K562 (cell line): ENCODE results near the gene XRCC3. TPM values are rescaled to one million over a fixed set of nuclear protein-coding genes. Genes with fewer than 3 reads are reported as not detected.
A peak's percentile ranks its signal among the peaks of the same experiment; 100 is the strongest.

Experiments used
- C11orf30 ChIP-seq: fragments of 450-650 bp; IDR thresholded peaks from 2 replicates; pipeline ENCODE4 v1.6.1; 2016; ENCODE audit warnings: low read depth, mild to moderate bottlenecking
- CBX1 ChIP-seq: sonication (generic); IDR thresholded peaks from 2 replicates; pipeline ENCODE4 v1.6.1; 2016; ENCODE audit warnings: antibody characterized with exemption, low read depth, mild to moderate bottlenecking
- FOXA3 ChIP-seq, 2 experiments: fragments of 450-650 bp in 1 of 2; sonication (generic) in 1 of 2; formaldehyde crosslinking; IDR thresholded peaks in 1 of 2; conservative IDR thresholded peaks in 1 of 2; 2 replicates each; pipeline versions ENCODE4 v1.4.0 to v1.8.0; 2020 to 2022; ENCODE audit warnings: mild to moderate bottlenecking in 2 of 2, missing genetic modification reagents in 1 of 2
- HDAC2 ChIP-seq: fragments of 450-650 bp; IDR thresholded peaks from 2 replicates; pipeline ENCODE4 v1.6.1; 2016; ENCODE audit warnings: mild to moderate bottlenecking
- HNRNPLL ChIP-seq: fragments of 200-400 bp; formaldehyde crosslinking; IDR thresholded peaks from 2 replicates; pipeline ENCODE4 v1.6.1; 2017; ENCODE audit warnings: low read length, low read depth, mild to moderate bottlenecking; ENCODE audit not compliant: poor library complexity, severe bottlenecking
- NEUROD1 ChIP-seq: fragments of 150-350 bp; IDR thresholded peaks from 2 replicates; pipeline ENCODE4 v1.6.1; 2014; ENCODE audit warnings: borderline replicate concordance, low read length, low read depth; ENCODE audit not compliant: partially characterized antibody
- NFYB ChIP-seq: IDR thresholded peaks from 2 replicates; pipeline ENCODE4 v1.6.1; 2011; ENCODE audit warnings: mild to moderate bottlenecking, moderate library complexity; ENCODE audit not compliant: insufficient read length; ENCODE audit errors: extremely low read depth
- NRF1 ChIP-seq, 2 experiments: fragments of 450-650 bp; IDR thresholded peaks in 1 of 2; conservative IDR thresholded peaks in 1 of 2; 2 replicates each; pipeline ENCODE4 v1.6.1; 2014; ENCODE audit warnings: mild to moderate bottlenecking in 2 of 2
- PCBP2 ChIP-seq: fragments of 200-400 bp; formaldehyde crosslinking; IDR thresholded peaks from 2 replicates; pipeline ENCODE4 v1.6.1; 2018; ENCODE audit warnings: low read length, low read depth, mild to moderate bottlenecking, moderate library complexity; ENCODE audit not compliant: poor library complexity, severe bottlenecking
- PHF8 ChIP-seq: fragments of 200-600 bp; sonication (generic); IDR thresholded peaks from 2 replicates; pipeline ENCODE4 v1.6.1; 2012; ENCODE audit warnings: mixed run types, mild to moderate bottlenecking, inconsistent platforms, low read length, moderate library complexity, borderline replicate concordance
- POLR2H ChIP-seq: IDR thresholded peaks from 2 replicates; pipeline ENCODE4 v1.6.1; 2016; ENCODE audit warnings: missing genetic modification characterization, low read depth, mild to moderate bottlenecking, control low read depth, missing compliant biosample characterization, moderate library complexity
- TEAD1 ChIP-seq, 2 experiments: fragments of 450-650 bp in 1 of 2; sonication (generic) in 1 of 2; formaldehyde crosslinking; IDR thresholded peaks; 2 replicates each; pipeline versions ENCODE4 v1.4.0 to v1.8.0; 2020 to 2022; ENCODE audit warnings: mild to moderate bottlenecking in 2 of 2, missing genetic modification reagents in 1 of 2
- ZFX ChIP-seq: sonication (generic); formaldehyde crosslinking; IDR thresholded peaks from 2 replicates; pipeline ENCODE4 v1.8.0; 2022; ENCODE audit warnings: mild to moderate bottlenecking, missing genetic modification reagents, moderate library complexity
- ZNF134 ChIP-seq: fragments of 250-450 bp; sonication (Bioruptor Pico); conservative IDR thresholded peaks from 2 replicates; pipeline ENCODE4 v1.4.0; 2020
- ZNF354B ChIP-seq: fragments of 250-450 bp; sonication (Bioruptor Pico); IDR thresholded peaks from 2 replicates; pipeline ENCODE4 v1.4.0; 2020
- ZNF695 ChIP-seq: fragments of 450-650 bp; formaldehyde crosslinking; IDR thresholded peaks from 2 replicates; pipeline ENCODE4 v1.4.0; 2020; ENCODE audit warnings: mild to moderate bottlenecking, moderate library complexity
- ZNF707 ChIP-seq: fragments of 250-450 bp; sonication (Bioruptor Pico); conservative IDR thresholded peaks from 2 replicates; pipeline ENCODE4 v1.8.0; 2022; ENCODE audit warnings: inconsistent platforms, mild to moderate bottlenecking, moderate library complexity
- ZNF76 ChIP-seq: fragments of 250-450 bp; sonication (Bioruptor Pico); IDR thresholded peaks from 2 replicates; pipeline ENCODE4 v1.4.0; 2020; ENCODE audit warnings: mild to moderate bottlenecking, moderate library complexity, borderline replicate concordance
- polyA plus RNA-seq, 8 experiments: library from polyadenylated mRNA; depleted of rRNA in 4 of 8; stranded (reverse) in 5 of 8; unstranded in 3 of 8; fragments of >200 nt; fragmentation: Nextera tagmentation in 2 of 8; fragmentation: Illumina TruSeq in 1 of 8; extraction: Ambion mirVana in 2 of 8; extraction: Trizol in 1 of 8; gene quantifications; 2 replicates each; pipeline versions ENCODE4 v1.2.1 to v1.2.3, GENCODE V29; 2011 to 2014; ENCODE audit warnings: inconsistent platforms in 1 of 8, missing spikeins in 1 of 8
- total RNA-seq, 7 experiments: library from RNA; depleted of rRNA in 6 of 7; stranded (reverse); fragments of >200 nt in 6 of 7; fragmentation: Illumina TruSeq in 2 of 7; extraction: Trizol in 2 of 7; gene quantifications; 2 replicates each; pipeline versions ENCODE4 v1.2.1 to v1.2.3, GENCODE V29; 2011 to 2021; ENCODE audit warnings: low replicate concordance in 1 of 7
- TF ChIP-seq, protein P1 (sequence below): fragments of 250-450 bp; sonication (Bioruptor Pico); IDR thresholded peaks from 2 replicates; pipeline ENCODE4 v1.8.0; 2021; ENCODE audit warnings: moderate library complexity, mild to moderate bottlenecking, inconsistent platforms
- TF ChIP-seq, protein P2 (sequence below): IDR thresholded peaks from 2 replicates; pipeline ENCODE4 v1.6.1; 2011; ENCODE audit warnings: borderline replicate concordance, low read depth, mild to moderate bottlenecking, moderate library complexity, low read length; ENCODE audit not compliant: insufficient read depth, poor library complexity, severe bottlenecking
- TF ChIP-seq, protein P3 (sequence below): fragments of 450-650 bp; formaldehyde crosslinking; IDR thresholded peaks from 2 replicates; pipeline ENCODE4 v1.4.0; 2020; ENCODE audit warnings: mild to moderate bottlenecking, moderate library complexity

XRCC3 gene
- total and polyA plus RNA-seq, 9 of the 15 experiments (the other 6 are each of a cell fraction or from before 2014, with no cell fraction given), result 0.34 to 59.3 (median 30.3) TPM

DNA sequence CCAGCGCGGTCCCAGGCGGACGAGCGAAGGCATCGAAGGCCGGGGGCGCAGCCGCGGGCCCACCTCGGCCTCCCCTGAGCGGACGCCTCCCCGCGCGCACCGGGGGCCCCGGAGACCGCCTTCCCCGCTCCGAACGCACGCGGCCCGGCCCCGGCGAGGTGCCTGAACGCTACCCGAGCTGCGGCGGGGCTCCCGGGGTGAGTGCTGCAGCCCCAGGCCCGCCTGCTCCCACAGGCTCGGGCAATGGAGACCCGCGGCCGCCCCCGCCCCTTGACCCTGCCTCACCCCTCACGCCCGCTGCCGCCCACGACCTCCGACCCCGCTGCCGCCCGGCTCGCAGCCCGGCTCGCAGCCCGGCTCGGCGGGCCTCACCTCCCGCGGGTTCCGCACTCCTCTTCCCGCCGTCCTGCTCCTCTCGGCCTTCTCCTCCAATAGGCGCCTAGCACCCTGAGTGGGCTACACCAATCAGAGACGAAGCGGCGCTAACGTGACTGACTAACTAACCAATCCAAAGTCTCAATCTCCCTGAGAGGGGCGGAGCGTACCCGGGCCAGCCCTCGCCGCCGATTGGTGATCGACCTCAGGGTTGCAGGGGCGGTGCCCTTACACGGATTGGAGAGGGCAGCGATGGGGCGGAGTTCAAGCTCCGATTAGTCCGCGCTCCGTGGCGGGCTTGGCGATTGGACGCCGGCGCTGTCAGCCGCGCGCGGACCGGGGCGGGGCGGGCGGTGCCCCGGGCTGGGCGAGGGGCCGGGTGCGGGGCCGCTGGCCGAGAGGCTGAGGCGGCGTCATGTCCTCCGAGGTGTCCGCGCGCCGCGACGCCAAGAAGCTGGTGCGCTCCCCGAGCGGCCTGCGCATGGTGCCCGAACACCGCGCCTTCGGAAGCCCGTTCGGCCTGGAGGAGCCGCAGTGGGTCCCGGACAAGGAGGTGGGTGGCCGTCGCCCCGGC is at the start of gene XRCC3, which contains the start of gene ZFYVE21 (continued):
- peak; percentile 43; the same call in 1 of the 2 replicates for TF ChIP-seq C11orf30
- no peak for TF ChIP-seq ZNF134 (CRISPR knock-in tag)
- no peak for TF ChIP-seq ZNF707 (CRISPR knock-in tag)
- no peak for TF ChIP-seq FOXA3 (CRISPR knock-in tag; conservative IDR thresholded peaks at IDR 0.05 in 1 of 2, IDR thresholded peaks at IDR 0.05 in 1 of 2)
- peak; percentile 71 for TF ChIP-seq ZFX (CRISPR knock-in tag)
- TF ChIP-seq PCBP2, result no peak
- no peak for TF ChIP-seq ZNF76
- TF ChIP-seq, protein P1, sequence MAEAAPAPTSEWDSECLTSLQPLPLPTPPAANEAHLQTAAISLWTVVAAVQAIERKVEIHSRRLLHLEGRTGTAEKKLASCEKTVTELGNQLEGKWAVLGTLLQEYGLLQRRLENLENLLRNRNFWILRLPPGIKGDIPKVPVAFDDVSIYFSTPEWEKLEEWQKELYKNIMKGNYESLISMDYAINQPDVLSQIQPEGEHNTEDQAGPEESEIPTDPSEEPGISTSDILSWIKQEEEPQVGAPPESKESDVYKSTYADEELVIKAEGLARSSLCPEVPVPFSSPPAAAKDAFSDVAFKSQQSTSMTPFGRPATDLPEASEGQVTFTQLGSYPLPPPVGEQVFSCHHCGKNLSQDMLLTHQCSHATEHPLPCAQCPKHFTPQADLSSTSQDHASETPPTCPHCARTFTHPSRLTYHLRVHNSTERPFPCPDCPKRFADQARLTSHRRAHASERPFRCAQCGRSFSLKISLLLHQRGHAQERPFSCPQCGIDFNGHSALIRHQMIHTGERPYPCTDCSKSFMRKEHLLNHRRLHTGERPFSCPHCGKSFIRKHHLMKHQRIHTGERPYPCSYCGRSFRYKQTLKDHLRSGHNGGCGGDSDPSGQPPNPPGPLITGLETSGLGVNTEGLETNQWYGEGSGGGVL (CRISPR knock-in tag), result no peak
- TF ChIP-seq NRF1 (conservative IDR thresholded peaks at IDR 0.05 in 1 of 2, IDR thresholded peaks at IDR 0.05 in 1 of 2), result peak in 1 of 2 experiments; percentile 64; a peak in 2 of 4 replicates
- TF ChIP-seq POLR2H, result peak; percentile 69; the same call in 1 of the 2 replicates
- 0 out of 4 replicates have a peak, but pooled peaks of 1 of the 2 experiments have one; percentile 41 for TF ChIP-seq TEAD1 (CRISPR knock-in tag; IDR thresholded peaks at IDR 0.05)
- TF ChIP-seq NEUROD1, result peak; percentile 97
- TF ChIP-seq PHF8, result peak; percentile 75; the same call in 1 of the 2 replicates
- TF ChIP-seq NFYB, result peak; percentile 91
- TF ChIP-seq ZNF354B, result no peak
- TF ChIP-seq, protein P2, sequence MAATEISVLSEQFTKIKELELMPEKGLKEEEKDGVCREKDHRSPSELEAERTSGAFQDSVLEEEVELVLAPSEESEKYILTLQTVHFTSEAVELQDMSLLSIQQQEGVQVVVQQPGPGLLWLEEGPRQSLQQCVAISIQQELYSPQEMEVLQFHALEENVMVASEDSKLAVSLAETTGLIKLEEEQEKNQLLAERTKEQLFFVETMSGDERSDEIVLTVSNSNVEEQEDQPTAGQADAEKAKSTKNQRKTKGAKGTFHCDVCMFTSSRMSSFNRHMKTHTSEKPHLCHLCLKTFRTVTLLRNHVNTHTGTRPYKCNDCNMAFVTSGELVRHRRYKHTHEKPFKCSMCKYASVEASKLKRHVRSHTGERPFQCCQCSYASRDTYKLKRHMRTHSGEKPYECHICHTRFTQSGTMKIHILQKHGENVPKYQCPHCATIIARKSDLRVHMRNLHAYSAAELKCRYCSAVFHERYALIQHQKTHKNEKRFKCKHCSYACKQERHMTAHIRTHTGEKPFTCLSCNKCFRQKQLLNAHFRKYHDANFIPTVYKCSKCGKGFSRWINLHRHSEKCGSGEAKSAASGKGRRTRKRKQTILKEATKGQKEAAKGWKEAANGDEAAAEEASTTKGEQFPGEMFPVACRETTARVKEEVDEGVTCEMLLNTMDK, result no peak
- TF ChIP-seq, protein P3, sequence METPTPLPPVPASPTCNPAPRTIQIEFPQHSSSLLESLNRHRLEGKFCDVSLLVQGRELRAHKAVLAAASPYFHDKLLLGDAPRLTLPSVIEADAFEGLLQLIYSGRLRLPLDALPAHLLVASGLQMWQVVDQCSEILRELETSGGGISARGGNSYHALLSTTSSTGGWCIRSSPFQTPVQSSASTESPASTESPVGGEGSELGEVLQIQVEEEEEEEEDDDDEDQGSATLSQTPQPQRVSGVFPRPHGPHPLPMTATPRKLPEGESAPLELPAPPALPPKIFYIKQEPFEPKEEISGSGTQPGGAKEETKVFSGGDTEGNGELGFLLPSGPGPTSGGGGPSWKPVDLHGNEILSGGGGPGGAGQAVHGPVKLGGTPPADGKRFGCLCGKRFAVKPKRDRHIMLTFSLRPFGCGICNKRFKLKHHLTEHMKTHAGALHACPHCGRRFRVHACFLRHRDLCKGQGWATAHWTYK (CRISPR knock-in tag), result no peak
- TF ChIP-seq HNRNPLL, result no peak
- no peak for TF ChIP-seq ZNF695 (CRISPR knock-in tag)
- no peak for TF ChIP-seq HDAC2
- TF ChIP-seq CBX1, result no peak; the same call in 1 of the 2 replicates
